ENCODE results near the gene DPP4.

Gene DPP4

GRCh38 chr2:162065767-162066166 is 8.2 kb downstream of the DPP4 start:
- H3K36me3 ChIP-seq (ENCODE audit: control insufficient read depth, insufficient read depth, low read length): no peaks in the 10 kb centered on the region
- no peaks in the 10 kb centered on the region for H3K4me1 ChIP-seq (ENCODE audit: control insufficient read depth, insufficient read depth, low read length)
- no peaks in the 10 kb centered on the region for H3K27me3 ChIP-seq (ENCODE audit: control insufficient read depth, insufficient read depth, low read length)
- no peak overlapping the region for H3K9ac ChIP-seq (ENCODE audit: low read length)
- no peak overlapping the region for H3K4me3 ChIP-seq (ENCODE audit: low read length)
- no peaks in the 10 kb centered on the region for H3K9me3 ChIP-seq (ENCODE audit: control insufficient read depth, low read length)

GRCh38 chr2:162063899-162064298 is 10.1 kb downstream of the DPP4 start:
- Histone ChIP-seq H3K4me3 (ENCODE audit: low read length) (no peak overlapping the region), H3K9ac (ENCODE audit: low read length) (no peak overlapping the region), H3K4me1 (ENCODE audit: control insufficient read depth, insufficient read depth, low read length) (no peaks in the 10 kb centered on the region), H3K36me3 (ENCODE audit: control insufficient read depth, insufficient read depth, low read length) (no peaks in the 10 kb centered on the region), H3K27me3 (ENCODE audit: control insufficient read depth, insufficient read depth, low read length) (no peaks in the 10 kb centered on the region), H3K9me3 (ENCODE audit: control insufficient read depth, low read length) (no peaks in the 10 kb centered on the region)

- Histone ChIP-seq H3K9me3 (ENCODE audit: control insufficient read depth, low read length) (no peaks in the 10 kb centered on the region), H3K4me1 (ENCODE audit: control insufficient read depth, insufficient read depth, low read length) (no peaks in the 10 kb centered on the region), H3K9ac (ENCODE audit: low read length) (no peak overlapping the region), H3K4me3 (ENCODE audit: low read length) (no peak overlapping the region), H3K27me3 (ENCODE audit: control insufficient read depth, insufficient read depth, low read length) (no peaks in the 10 kb centered on the region), H3K36me3 (ENCODE audit: control insufficient read depth, insufficient read depth, low read length) (no peaks in the 10 kb centered on the region)
These were observed 10.7 kb downstream of the DPP4 start for GRCh38 chr2:162063281-162063680.

- H3K9ac ChIP-seq (ENCODE audit: low read length): no peak overlapping the region
- no peaks in the 10 kb centered on the region for H3K4me1 ChIP-seq (ENCODE audit: control insufficient read depth, insufficient read depth, low read length)
- no peaks in the 10 kb centered on the region for H3K27me3 ChIP-seq (ENCODE audit: control insufficient read depth, insufficient read depth, low read length)
- H3K9me3 ChIP-seq (ENCODE audit: control insufficient read depth, low read length): no peaks in the 10 kb centered on the region
- no peaks in the 10 kb centered on the region for H3K36me3 ChIP-seq (ENCODE audit: control insufficient read depth, insufficient read depth, low read length)
- no peak overlapping the region for H3K4me3 ChIP-seq (ENCODE audit: low read length)
These were observed 11.5 kb downstream of the DPP4 start for GRCh38 chr2:162062559-162062958.

- Histone ChIP-seq H3K4me3 (ENCODE audit: low read length) (no peak overlapping the region), H3K9ac (ENCODE audit: low read length) (no peak overlapping the region), H3K4me1 (ENCODE audit: control insufficient read depth, insufficient read depth, low read length) (no peaks in the 10 kb centered on the region), H3K36me3 (ENCODE audit: control insufficient read depth, insufficient read depth, low read length) (no peaks in the 10 kb centered on the region), H3K9me3 (ENCODE audit: control insufficient read depth, low read length) (peaks cover 12% of the 10 kb centered on the region), H3K27me3 (ENCODE audit: control insufficient read depth, insufficient read depth, low read length) (no peaks in the 10 kb centered on the region)
These were observed 13.0 kb downstream of the DPP4 start for GRCh38 chr2:162061021-162061420.

GRCh38 chr2:162060532-162060931 is 13.5 kb downstream of the DPP4 start:
- Histone ChIP-seq H3K36me3 (ENCODE audit: control insufficient read depth, insufficient read depth, low read length) (no peaks in the 10 kb centered on the region), H3K4me1 (ENCODE audit: control insufficient read depth, insufficient read depth, low read length) (no peaks in the 10 kb centered on the region), H3K27me3 (ENCODE audit: control insufficient read depth, insufficient read depth, low read length) (no peaks in the 10 kb centered on the region), H3K4me3 (ENCODE audit: low read length) (no peak overlapping the region), H3K9ac (ENCODE audit: low read length) (no peak overlapping the region), H3K9me3 (ENCODE audit: control insufficient read depth, low read length) (peaks cover 12% of the 10 kb centered on the region)

GRCh38 chr2:162058973-162059668 is 14.9 kb downstream of the DPP4 start:
- Histone ChIP-seq H3K4me1 (ENCODE audit: control insufficient read depth, insufficient read depth, low read length) (no peaks in the 10 kb centered on the region), H3K9ac (ENCODE audit: low read length) (no peak overlapping the region), H3K9me3 (ENCODE audit: control insufficient read depth, low read length) (peaks cover 12% of the 10 kb centered on the region), H3K27me3 (ENCODE audit: control insufficient read depth, insufficient read depth, low read length) (no peaks in the 10 kb centered on the region), H3K4me3 (ENCODE audit: low read length) (no peak overlapping the region), H3K36me3 (ENCODE audit: control insufficient read depth, insufficient read depth, low read length) (no peaks in the 10 kb centered on the region)

GRCh38 chr2:162057426-162057825 is 16.6 kb downstream of the DPP4 start:
- Histone ChIP-seq H3K36me3 (ENCODE audit: control insufficient read depth, insufficient read depth, low read length) (no peaks in the 10 kb centered on the region), H3K4me3 (ENCODE audit: low read length) (no peak overlapping the region), H3K4me1 (ENCODE audit: control insufficient read depth, insufficient read depth, low read length) (no peaks in the 10 kb centered on the region), H3K27me3 (ENCODE audit: control insufficient read depth, insufficient read depth, low read length) (no peaks in the 10 kb centered on the region), H3K9me3 (ENCODE audit: control insufficient read depth, low read length) (peaks cover 12% of the 10 kb centered on the region), H3K9ac (ENCODE audit: low read length) (no peak overlapping the region)

GRCh38 chr2:162056796-162057399 is 17.1 kb downstream of the DPP4 start:
- Histone ChIP-seq H3K4me1 (ENCODE audit: control insufficient read depth, insufficient read depth, low read length) (no peaks in the 10 kb centered on the region), H3K27me3 (ENCODE audit: control insufficient read depth, insufficient read depth, low read length) (no peaks in the 10 kb centered on the region), H3K9me3 (ENCODE audit: control insufficient read depth, low read length) (peaks cover 12% of the 10 kb centered on the region), H3K9ac (ENCODE audit: low read length) (no peak overlapping the region), H3K4me3 (ENCODE audit: low read length) (no peak overlapping the region), H3K36me3 (ENCODE audit: control insufficient read depth, insufficient read depth, low read length) (no peaks in the 10 kb centered on the region)

- H3K4me1 ChIP-seq (ENCODE audit: control insufficient read depth, insufficient read depth, low read length): no peaks in the 10 kb centered on the region
- no peaks in the 10 kb centered on the region for H3K36me3 ChIP-seq (ENCODE audit: control insufficient read depth, insufficient read depth, low read length)
- no peak overlapping the region for H3K9ac ChIP-seq (ENCODE audit: low read length)
- H3K9me3 ChIP-seq (ENCODE audit: control insufficient read depth, low read length): peaks cover 12% of the 10 kb centered on the region
- no peaks in the 10 kb centered on the region for H3K27me3 ChIP-seq (ENCODE audit: control insufficient read depth, insufficient read depth, low read length)
- no peak overlapping the region for H3K4me3 ChIP-seq (ENCODE audit: low read length)
These were observed 20.2 kb downstream of the DPP4 start for GRCh38 chr2:162053808-162054155.

- Histone ChIP-seq H3K27me3 (ENCODE audit: control insufficient read depth, insufficient read depth, low read length) (no peaks in the 10 kb centered on the region), H3K4me3 (ENCODE audit: low read length) (no peak overlapping the region), H3K9me3 (ENCODE audit: control insufficient read depth, low read length) (peaks cover 12% of the 10 kb centered on the region), H3K4me1 (ENCODE audit: control insufficient read depth, insufficient read depth, low read length) (no peaks in the 10 kb centered on the region), H3K36me3 (ENCODE audit: control insufficient read depth, insufficient read depth, low read length) (no peaks in the 10 kb centered on the region), H3K9ac (ENCODE audit: low read length) (no peak overlapping the region)
These were observed 20.8 kb downstream of the DPP4 start for GRCh38 chr2:162053066-162053807.

- H3K36me3 ChIP-seq (ENCODE audit: control insufficient read depth, insufficient read depth, low read length): no peaks in the 10 kb centered on the region
- H3K4me1 ChIP-seq (ENCODE audit: control insufficient read depth, insufficient read depth, low read length): no peaks in the 10 kb centered on the region
- no peak overlapping the region for H3K4me3 ChIP-seq (ENCODE audit: low read length)
- H3K9ac ChIP-seq (ENCODE audit: low read length): no peak overlapping the region
- no peaks in the 10 kb centered on the region for H3K9me3 ChIP-seq (ENCODE audit: control insufficient read depth, low read length)
- no peaks in the 10 kb centered on the region for H3K27me3 ChIP-seq (ENCODE audit: control insufficient read depth, insufficient read depth, low read length)
These were observed 23.5 kb downstream of the DPP4 start for GRCh38 chr2:162050513-162050961.
